Endothelial cell of hepatic sinusoid (primary cell): ENCODE measurements around the gene R3HDM2.

Source experiments
- in situ Hi-C: cut with HindIII; loops from 2 replicates; pipeline ENCODE4 v1.10.0; 2017; ENCODE audit warnings: low sequenced_read_pairs

The R3HDM2 gene

DNA sequence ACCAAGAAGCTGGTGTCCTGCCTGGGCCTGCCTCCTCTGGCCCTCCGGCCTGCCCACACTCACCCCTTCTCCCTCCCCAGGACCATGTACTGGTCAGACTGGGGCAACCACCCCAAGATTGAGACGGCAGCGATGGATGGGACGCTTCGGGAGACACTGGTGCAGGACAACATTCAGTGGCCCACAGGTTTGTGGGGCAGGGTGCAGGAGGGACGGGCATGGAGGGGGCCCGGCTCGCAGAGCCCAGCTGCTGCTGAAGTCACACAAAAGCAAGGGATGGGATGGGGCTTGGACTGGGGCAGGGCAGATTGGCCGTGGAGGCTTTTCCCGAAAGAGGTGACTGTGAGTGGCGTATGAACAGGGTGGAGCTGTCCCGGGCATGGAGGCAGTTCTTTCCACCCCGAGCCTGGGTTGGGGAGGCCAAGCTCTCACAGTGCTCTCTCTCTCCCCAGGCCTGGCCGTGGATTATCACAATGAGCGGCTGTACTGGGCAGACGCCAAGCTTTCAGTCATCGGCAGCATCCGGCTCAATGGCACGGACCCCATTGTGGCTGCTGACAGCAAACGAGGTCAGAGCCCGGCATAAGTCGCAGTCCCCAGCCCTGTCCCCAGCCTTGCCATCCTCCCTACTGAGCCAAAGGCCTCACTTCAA lies 222.1 kb downstream of the R3HDM2 start:
- in situ Hi-C loops: no loop called here

DNA sequence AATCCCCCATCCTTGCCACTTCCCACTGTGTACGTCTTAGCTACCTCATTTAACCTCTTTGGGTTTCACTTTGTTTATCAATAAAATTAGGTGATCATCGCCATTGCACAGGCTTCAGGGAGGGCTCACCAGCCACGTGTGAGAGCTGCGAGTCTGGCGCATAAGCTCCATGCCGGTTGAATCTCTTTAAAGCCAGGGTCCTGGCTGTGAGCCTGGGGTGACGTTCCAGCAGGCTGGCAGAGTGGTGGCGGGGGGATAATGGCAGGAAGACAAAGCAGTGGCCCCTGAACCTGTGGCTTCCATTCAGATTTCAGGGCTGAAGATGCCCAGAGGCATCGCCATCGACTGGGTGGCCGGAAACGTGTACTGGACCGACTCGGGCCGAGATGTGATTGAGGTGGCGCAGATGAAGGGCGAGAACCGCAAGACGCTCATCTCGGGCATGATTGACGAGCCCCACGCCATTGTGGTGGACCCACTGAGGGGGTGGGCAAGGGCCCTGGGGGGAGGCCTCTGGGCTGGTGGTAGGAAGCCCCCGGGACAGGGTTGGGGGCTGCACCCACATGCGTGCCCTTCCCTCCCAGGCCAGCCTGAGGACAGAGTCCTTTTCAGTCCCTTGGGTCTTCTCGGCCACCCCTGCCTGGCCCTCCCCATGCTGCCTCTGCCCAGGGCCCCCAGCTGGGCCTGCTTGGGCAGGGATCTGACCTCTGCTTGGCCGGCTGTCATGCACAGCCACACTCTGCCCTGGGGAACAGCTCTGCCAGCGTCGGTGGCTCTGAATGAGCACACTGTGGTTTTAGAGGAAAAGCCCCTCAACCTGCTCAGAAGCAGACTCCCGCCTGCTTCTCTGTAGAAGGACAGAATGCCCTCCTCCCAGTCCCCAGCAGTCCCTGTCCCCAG lies 222.9 kb downstream of the R3HDM2 start:
- in situ Hi-C loops: no loop called here

DNA sequence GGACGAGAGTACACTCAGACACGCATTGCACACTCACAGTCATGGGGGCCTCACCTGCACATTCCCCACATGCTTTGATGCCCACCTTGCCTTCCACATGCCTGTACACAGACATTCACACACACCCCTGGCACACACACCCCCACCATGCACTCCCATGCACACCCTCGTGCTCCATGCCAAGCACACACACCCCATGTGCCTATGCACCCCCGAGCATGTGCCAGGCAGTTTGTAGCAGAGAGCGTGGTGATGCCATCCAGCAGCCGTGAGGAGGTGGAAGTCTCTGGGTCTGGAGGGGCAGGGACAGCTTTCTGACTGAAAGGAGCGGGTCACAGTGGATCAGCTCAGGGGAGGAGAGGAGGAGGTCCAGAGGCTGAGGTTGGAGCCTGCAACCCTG lies 224.9 kb downstream of the R3HDM2 start:
- in situ Hi-C loops: no loop called here

- in situ Hi-C loops: no loop called here
These were observed 225.7 kb downstream of the R3HDM2 start for GRCh38 chr12:57205186-57205585.

DNA sequence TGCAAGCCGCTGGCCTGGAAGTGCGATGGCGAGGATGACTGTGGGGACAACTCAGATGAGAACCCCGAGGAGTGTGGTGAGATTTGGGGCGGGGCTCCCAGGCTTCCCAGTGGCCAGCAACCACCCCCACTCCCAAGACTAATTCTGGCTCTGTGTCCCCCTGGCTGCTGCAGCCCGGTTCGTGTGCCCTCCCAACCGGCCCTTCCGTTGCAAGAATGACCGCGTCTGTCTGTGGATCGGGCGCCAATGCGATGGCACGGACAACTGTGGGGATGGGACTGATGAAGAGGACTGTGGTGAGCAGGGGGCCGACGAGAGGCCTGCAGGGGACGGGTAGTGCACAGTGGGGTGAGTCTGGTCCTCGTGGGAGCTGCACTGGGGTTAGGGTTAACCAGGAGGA lies 226.4 kb downstream of the R3HDM2 start:
- in situ Hi-C loops: no loop called here

- in situ Hi-C loops: no loop called here
These were observed 227.1 kb downstream of the R3HDM2 start for GRCh38 chr12:57203791-57204190.
